ENCODE results near the gene FLT3.

Gene FLT3

GRCh38 chr13:28001049-28001448, 99.3 kb downstream of the FLT3 start:
- FAIRE-seq = no peak

- FAIRE-seq = no peak
These were observed 99.8 kb downstream of the FLT3 start for GRCh38 chr13:28000567-28000966.

DNA sequence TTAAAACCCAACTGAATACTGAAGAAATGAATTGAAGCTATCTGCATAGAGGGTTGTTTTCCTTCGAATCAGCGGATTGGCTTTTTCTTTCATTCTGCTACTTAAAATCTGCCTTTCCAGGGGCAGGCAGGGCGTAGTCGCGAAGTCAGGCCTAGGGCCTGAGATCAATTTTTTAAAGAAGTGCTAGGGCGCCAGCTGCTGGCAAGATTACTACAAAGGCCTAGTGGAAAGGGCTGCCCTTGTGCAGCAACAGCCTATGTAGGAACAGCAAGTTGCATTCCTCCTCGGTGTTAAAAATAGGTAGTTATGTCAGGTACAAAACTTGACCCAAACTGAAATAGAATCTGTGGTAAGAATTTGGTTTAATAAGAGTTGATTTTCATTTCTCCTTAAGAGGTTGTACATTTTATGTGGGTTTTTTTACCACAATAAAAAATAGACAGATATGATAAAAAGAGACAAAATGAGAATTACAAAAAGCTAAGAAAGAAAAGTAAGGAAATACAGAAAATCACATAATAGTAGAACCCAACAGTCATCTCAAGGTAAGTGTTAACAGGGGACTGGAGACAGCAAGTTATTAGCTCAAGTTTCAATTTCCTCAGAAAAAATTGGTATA, 102.4 kb downstream of the FLT3 start:
- FAIRE-seq = no peak

DNA sequence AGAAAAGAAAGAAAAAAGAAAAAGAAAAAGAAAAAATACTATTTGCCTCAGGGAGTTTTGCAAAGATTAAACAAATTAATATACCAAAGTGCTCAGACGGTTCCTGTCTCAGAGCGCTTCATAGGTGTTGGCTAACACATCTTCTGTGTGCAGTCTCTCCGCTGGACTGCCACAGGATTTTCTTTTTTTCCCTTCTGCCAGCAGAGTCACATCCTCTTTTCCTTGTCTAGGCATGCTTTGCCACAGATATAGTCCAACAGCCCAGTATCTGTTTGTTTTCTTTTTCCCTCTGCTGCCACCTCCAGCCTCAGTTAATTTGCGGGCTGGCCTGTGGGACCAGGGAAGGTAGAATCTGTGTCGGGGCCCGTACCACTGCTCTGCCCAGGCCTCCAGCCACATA, 108.5 kb downstream of the FLT3 start:
- FAIRE-seq = no peak

DNA sequence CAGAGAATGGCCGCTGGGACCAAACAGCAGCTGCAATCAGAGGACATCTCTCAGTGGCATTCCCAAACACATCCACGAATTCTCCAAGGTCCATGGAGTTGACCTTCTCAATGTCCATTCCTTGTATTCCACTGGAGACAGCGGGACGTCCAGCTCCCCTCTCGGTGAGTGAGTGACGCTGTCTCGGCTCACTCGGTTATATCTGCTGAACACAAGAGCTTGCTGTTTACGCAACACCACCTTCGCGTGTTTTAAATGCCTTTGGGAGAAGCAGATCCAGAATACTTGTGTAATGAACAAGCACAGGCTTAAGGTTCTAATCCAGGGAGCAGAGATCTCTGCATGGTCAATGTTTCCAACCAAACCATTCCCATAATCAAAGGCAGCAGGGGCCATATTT, 111.9 kb downstream of the FLT3 start, which contains the start of gene URAD:
Gene URAD, minus strand, starts transcription at position 174 of the 400 bp plus-strand sequence. Its CDS starts 56 bp downstream, at position 118.
- FAIRE-seq = no peak

- no peak for FAIRE-seq
These were observed 114.8 kb downstream of the FLT3 start for GRCh38 chr13:27985600-27985999.

GRCh38 chr13:27982361-27982760, 118.0 kb downstream of the FLT3 start:
- no peak for FAIRE-seq

- no peak for FAIRE-seq
These were observed 119.2 kb downstream of the FLT3 start for GRCh38 chr13:27981006-27981708.

- FAIRE-seq = no peak
These were observed 119.9 kb downstream of the FLT3 start for GRCh38 chr13:27980280-27980998.

DNA sequence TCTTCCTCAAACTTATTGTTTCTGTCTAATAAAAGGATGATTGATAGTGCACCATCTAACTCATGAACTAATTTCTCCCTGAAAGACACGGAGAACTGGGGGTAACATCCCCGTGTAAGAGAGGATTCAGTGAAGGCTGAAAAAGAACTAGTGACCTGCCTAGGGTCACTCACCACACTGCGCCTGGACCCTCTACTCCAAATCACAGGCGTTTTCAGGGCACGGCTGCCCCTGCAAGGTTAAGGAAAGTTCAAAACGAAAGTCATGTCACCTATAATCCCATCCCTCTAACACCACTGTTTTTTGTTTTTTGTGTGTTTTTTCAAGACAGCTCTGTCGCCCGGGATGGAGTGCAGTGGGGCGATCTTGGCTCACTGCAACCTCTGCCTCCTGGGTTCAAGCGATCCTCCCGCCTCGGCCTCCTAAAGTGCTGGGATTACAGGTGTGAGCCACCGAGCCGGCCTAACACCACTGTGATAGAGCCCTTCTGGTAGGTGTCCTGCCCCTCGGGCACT, 120.6 kb downstream of the FLT3 start:
- no peak for FAIRE-seq

DNA sequence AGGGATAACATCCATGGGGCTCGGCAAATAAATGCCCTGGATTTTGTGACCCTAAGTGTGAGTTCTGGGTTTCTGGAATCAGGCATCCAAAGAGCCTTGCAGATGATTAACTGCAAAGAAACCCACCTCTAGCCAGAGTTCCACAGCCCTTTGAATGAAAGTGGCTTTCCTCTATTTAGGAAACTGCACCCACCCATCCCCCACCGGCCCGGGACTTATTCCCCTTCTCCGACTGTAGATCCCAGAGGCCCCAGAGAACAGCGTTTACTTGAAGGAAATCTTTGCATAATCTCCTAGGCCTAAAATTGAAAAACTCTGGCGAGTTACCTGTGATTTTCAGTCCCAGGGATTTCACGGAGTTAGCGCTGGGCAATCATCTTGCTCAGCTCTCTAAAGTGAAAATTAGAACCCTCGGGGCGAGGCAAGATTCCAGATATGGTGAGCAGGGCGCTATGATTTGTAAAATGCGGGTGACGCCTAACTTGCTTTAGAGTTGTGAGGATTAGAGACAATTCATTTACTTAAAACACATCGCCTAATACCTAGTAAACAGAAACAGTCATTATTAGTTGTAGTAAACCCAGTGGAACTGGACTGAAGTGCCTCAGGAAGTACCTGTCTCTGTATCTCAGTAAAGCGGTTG, 121.3 kb downstream of the FLT3 start:
- FAIRE-seq = no peak

GRCh38 chr13:27978301-27978968, 121.9 kb downstream of the FLT3 start:
- no peak for FAIRE-seq

- FAIRE-seq = no peak
These were observed 122.7 kb downstream of the FLT3 start for GRCh38 chr13:27977476-27978300.

GRCh38 chr13:27976362-27977091, 123.8 kb downstream of the FLT3 start:
- no peak for FAIRE-seq

DNA sequence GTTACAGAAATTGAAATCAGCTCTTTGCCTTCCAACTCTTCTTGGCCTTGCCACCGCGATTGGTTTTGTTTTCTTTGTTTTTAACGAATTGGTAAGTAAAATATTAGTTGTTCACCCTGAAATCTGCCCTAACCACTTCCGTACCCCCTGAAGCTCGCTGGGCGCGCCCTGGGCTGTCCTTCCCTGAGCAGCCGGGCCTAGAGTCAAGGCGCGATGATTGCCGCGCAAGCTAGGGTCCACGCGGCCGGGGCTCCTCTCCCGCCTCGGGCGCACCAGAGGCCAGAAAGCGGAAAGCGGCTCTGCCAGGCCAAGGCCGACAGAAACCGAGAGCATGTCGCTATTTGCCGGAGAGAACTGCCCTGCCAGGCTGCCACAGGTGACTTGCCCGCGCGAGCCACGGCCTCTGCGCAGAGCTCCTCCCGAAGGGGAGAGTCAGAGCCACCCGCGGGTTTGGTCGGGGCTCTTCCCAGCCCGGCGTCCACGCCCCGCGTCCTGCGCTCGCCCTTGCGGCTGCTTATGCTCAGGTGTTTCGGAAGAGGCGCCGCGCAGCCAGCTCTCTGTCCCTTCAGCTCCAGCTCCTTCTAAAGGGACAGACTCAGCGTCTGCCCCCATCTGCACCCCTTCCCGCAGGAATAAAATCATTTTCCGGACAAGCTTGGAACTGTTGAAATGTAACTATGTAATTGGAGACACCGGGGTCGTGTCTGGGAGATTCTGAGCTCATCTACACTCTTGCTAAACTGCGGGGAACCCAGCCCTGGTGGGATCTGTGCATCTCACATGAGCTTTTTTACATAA, 124.6 kb downstream of the FLT3 start:
- FAIRE-seq = no peak

DNA sequence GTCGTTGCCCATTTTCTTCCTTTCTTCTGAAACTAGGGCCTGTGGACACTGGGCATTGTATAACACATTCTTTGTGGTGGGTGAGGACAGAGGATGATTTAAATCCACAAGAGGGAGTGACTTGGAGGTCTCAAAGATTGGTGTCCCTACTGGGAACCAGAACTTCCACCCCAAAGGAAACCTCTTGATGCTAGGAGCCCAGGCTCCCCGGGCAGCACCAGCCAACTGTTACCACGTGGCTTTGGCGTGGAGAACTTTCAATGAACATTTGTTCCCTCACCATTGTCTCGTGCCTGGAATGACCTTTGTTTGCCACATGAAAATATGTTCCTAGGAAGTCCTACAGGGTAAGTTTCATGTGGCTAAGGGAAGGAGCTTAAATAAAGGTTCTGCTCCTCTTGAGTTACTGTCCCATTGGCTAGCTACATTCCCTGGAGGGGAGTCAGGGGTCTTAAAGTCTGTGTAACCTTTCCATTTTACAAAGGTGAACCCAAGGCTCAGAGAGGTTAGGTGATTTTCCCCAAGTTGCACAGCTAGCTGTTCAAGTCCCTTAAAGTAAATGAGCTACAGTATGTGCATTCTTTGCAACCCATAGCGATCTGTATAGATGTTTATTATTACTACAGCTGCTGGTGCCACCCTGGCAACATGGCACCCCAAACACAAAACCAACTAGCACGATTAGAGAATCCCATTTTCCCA, 126.3 kb downstream of the FLT3 start:
- no peak for FAIRE-seq

DNA sequence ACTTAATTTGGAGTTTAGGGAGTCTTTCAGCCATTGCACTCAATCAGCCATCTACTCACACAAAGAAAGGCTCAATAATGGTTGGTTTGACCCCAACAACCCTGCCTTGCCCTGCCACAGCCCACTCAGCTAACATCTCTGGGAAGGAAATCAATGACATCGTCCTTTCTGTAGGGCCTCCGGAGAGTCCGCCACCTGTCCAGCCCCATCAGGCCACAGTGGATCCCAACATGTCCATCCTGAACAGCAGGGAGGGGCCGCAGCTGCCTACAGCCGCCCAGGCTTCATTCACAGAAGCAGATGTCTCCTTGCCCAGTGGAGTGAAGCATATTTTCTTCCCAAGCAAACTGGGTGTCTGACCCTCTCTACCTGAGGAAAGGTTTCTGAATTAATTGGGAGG, 127.1 kb downstream of the FLT3 start:
- no peak for FAIRE-seq

- FAIRE-seq = no peak
These were observed 127.9 kb downstream of the FLT3 start for GRCh38 chr13:27972478-27972820.

- FAIRE-seq = no peak
These were observed 128.4 kb downstream of the FLT3 start for GRCh38 chr13:27971776-27972477.
